A673 (cell line): ENCODE results near the gene SPECC1.

Experiments used
- CTCF ChIP-seq: fragments of 300-800, 200-600 bp; sonication (generic); conservative IDR thresholded peaks from 2 replicates; pipeline ENCODE4 v1.5.1; 2017; ENCODE audit warnings: low read depth, mild to moderate bottlenecking, antibody characterized with exemption, low read length, moderate library complexity, mixed read lengths
- EZH2 ChIP-seq: fragments of 200-600 bp; sonication (generic); IDR thresholded peaks from 2 replicates; pipeline ENCODE4 v1.6.1; 2017; ENCODE audit warnings: borderline replicate concordance, low read depth, mild to moderate bottlenecking, mixed read lengths, antibody characterized with exemption, low read length; ENCODE audit not compliant: poor library complexity, severe bottlenecking

GRCh38 chr17:20200016-20200795 is 191.0 kb downstream of the SPECC1 start:
- TF ChIP-seq EZH2 (no peak), CTCF (no peak)
